AG10803 (cell line): ENCODE measurements around the gene EPB41L4A.

ENCODE experiments used
- DNase-seq: peaks from one replicate; pipeline ENCODE4 v3.0.0; 2010; ENCODE audit warnings: low read depth
- H3K4me3 ChIP-seq: 2 replicates; pipeline ENCODE4 v1.5.1; 2011; ENCODE audit warnings: mild to moderate bottlenecking, low read length, control low read depth
- TF ChIP-seq, protein P1 (sequence below): conservative IDR thresholded peaks from 2 replicates; pipeline ENCODE4 v1.5.1; 2011; ENCODE audit warnings: mild to moderate bottlenecking, low read length, control low read depth, inconsistent platforms

Gene EPB41L4A

DNA sequence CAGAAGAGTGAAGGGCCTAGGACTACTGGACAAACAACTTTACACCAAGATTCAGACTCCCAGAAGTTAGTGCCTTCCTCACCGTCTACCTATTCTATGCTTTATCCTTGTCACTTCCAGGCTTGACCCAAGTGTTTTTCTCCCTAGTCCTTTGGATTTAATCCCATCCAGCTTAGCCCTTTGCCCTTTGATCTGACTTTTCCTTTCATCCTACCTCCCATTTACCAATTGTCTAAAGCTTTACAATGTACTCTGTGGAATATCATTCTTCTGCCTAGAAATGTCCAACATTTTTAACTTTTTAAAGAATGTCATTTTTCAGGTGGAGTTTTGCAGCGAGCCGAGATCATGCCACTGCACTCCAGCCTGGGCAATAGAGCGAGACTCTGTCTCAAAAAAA, 292.1 kb downstream of the EPB41L4A start:
- no peak for DNase-seq
- TF ChIP-seq, protein P1, sequence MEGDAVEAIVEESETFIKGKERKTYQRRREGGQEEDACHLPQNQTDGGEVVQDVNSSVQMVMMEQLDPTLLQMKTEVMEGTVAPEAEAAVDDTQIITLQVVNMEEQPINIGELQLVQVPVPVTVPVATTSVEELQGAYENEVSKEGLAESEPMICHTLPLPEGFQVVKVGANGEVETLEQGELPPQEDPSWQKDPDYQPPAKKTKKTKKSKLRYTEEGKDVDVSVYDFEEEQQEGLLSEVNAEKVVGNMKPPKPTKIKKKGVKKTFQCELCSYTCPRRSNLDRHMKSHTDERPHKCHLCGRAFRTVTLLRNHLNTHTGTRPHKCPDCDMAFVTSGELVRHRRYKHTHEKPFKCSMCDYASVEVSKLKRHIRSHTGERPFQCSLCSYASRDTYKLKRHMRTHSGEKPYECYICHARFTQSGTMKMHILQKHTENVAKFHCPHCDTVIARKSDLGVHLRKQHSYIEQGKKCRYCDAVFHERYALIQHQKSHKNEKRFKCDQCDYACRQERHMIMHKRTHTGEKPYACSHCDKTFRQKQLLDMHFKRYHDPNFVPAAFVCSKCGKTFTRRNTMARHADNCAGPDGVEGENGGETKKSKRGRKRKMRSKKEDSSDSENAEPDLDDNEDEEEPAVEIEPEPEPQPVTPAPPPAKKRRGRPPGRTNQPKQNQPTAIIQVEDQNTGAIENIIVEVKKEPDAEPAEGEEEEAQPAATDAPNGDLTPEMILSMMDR, result no peak
- no peak overlapping the region for H3K4me3 ChIP-seq

DNA sequence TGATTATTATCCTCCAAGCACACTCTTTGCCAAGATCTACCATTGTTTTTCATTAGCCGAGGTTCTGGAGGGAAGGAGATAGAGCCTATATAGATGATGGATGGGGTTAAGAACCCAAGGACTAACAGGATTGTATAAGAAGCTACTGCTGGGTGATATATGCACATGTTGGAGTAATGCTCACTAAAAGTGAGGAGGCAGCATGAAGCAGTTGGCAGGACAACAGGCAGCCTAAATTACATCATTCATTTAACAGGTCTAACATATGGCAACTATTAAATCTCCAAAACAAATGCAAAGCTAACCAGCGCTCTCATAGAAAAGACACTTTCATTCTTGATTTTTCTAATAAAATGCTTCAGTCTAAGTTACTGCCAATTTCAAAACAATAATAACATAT, 293.2 kb downstream of the EPB41L4A start:
- TF ChIP-seq, protein P1, result no peak
- H3K4me3 ChIP-seq, result no peak overlapping the region
- peak; percentile 78 for DNase-seq

DNA sequence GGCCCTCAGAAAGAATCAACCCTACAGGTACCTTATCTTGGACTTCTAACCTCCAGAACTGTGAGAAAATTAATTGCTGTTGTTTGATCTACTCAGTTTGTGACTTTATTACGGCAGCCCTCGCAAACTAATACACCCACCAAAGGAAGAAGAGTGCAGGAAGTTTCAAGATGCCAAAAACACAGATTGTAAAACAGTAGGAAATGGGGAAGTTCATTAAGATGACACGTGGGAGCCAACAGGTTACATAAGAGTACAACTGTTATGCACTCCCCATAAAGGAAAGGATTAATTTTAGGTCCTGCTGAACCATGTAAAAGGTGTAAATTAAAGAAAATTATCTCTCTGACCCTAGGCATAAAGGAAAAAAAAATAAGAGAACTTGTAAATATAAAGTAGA, 294.3 kb downstream of the EPB41L4A start:
- TF ChIP-seq, protein P1, result no peak
- no peak for DNase-seq
- H3K4me3 ChIP-seq, result no peak overlapping the region

DNA sequence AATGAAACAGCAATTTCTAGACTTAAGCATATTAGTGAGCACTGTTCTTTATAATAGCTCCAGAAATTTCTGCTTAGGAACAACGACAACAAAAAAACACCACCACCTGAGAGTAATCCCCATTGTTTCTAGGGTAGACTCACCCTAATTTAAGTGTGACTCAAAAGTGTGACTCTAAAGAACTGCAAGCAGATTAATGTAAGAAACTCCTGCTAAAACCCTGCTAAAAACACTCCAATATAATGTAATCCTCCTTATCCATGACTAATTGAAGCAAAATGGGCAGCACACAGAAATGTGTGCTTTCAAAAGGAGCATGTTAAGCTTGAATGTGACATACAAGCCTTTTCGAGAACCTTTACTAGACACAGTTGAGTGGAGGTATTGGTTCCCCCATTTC, 296.0 kb downstream of the EPB41L4A start:
- H3K4me3 ChIP-seq, result no peak overlapping the region
- DNase-seq, result no peak
- TF ChIP-seq, protein P1, result no peak

DNA sequence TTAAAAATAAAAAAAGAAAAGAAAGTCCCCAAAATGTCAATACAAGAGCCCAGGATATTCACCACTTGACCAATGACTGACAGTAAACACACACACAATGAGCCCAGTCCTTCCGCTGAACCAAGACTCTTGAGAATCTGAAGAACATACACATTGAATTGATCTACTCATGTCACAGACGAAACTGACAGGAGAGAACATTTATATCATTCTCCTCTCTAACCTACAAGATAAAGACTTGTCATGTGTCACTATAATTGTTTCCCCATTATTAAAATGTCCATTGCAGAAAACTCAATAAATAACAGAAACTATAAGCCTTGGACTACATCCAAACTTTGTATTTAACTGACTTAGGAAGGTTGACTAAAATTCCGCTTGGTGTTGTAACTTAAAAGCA, 296.7 kb downstream of the EPB41L4A start:
- no peak overlapping the region for H3K4me3 ChIP-seq
- DNase-seq, result no peak
- TF ChIP-seq, protein P1, result no peak

DNA sequence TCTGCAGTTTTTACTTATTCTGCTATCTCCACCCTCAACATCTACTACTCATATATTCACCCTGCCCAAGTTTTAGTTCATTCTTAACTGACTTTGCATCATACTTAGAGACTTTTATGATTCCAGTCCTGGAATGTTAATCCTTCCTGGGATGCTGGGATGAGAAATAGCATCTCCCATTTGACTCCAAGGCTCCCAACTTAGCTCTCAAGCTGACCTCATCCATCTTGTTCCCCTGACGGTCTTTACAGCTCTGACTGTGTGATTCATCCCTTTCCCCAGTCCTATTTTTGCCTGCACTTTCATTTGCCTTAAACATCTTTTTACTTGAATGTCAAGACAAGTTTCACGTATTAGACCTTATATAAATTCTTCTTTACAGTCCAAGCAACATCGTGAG, 297.8 kb downstream of the EPB41L4A start:
- no peak overlapping the region for H3K4me3 ChIP-seq
- DNase-seq, result peak; percentile 29
- TF ChIP-seq, protein P1, result no peak

DNA sequence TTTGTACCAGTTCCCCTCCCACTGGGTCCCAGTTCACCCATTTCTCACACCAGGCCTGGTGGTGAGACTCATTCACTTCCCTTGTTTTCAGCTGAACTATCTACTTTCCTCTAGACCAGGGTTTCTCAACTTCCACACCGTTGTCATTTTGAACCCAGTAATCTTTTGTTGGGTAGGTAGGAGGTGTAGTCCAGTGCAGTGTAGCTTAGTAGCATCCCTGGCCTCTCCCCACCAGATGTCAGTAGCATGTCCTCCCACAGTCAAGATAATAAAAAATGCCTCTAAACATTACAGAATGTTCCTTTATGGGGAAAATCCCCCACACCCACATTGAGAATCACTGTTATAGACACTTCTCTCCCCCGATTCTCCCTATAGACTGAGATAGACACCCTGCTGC, 299.1 kb downstream of the EPB41L4A start:
- H3K4me3 ChIP-seq, result no peak overlapping the region
- DNase-seq, result no peak
- TF ChIP-seq, protein P1, result no peak
